ENCODE measurements around the gene TUBB6. TPM values are rescaled to one million over a fixed set of nuclear protein-coding genes. Genes with fewer than 3 reads are reported as not detected.
A peak's percentile ranks its signal among the peaks of the same experiment; 100 is the strongest.

TUBB6 gene
- total and polyA plus RNA-seq, 7 experiments from 2014 or later, result 0.70 to 16.5 (median 3.2) TPM

GRCh38 chr18:12302391-12303147 lies 5.5 kb upstream of the TUBB6 start:
- DNase-seq (no peak), ATAC-seq (no peak)
- no peak overlapping the region for H3K4me3 Mint-ChIP-seq
- Histone ChIP-seq H3K36me3 (ENCODE audit: control insufficient read depth in 2 of 3, insufficient read depth in 3 of 3, low read length in 3 of 3) (no peaks in the 10 kb centered on the region), H3K4me1 (ENCODE audit: control insufficient read depth in 2 of 2, insufficient read depth in 2 of 2, low read length in 2 of 2) (peaks cover 0 to 4% of the 10 kb centered on the region in 2 donors), H3K9me3 (ENCODE audit: control insufficient read depth in 2 of 3, low read length in 3 of 3) (no peaks in the 10 kb centered on the region), H3K27me3 (ENCODE audit: control insufficient read depth in 2 of 2, insufficient read depth in 2 of 2, low read length in 2 of 2) (no peaks in the 10 kb centered on the region), H3K4me3 (ENCODE audit: low read length) (no peak overlapping the region), H3K27ac (ENCODE audit: low read depth, low read length) (no peak overlapping the region)
- POLR2A ChIA-PET, result no interaction called here
- intact Hi-C loops (cut with micrococcal nuclease), result no loop called here
- peaks cover 33 to 46% (median 40%) of the 10 kb centered on the region in 5 donors for H3K27me3 Mint-ChIP-seq
- H3K9me3 Mint-ChIP-seq, result peaks cover 0 to 3% (median 0%) of the 10 kb centered on the region in 11 donors
- H3K36me3 Mint-ChIP-seq, result peaks cover 0 to 4% (median 0%) of the 10 kb centered on the region in 5 donors
- CTCF ChIA-PET, result no interaction called here
- peaks cover 4 to 12% (median 11%) of the 10 kb centered on the region in 7 donors for H3K4me1 Mint-ChIP-seq
- no peak overlapping the region for H3K27ac Mint-ChIP-seq

- Histone ChIP-seq H3K36me3 (ENCODE audit: control insufficient read depth in 2 of 3, insufficient read depth in 3 of 3, low read length in 3 of 3) (no peaks in the 10 kb centered on the region), H3K9me3 (ENCODE audit: control insufficient read depth in 2 of 3, low read length in 3 of 3) (no peaks in the 10 kb centered on the region), H3K4me3 (ENCODE audit: low read length) (no peak overlapping the region), H3K27me3 (ENCODE audit: control insufficient read depth in 2 of 2, insufficient read depth in 2 of 2, low read length in 2 of 2) (peaks cover 0 to 1% of the 10 kb centered on the region in 2 donors), H3K27ac (ENCODE audit: low read depth, low read length) (no peak overlapping the region), H3K4me1 (ENCODE audit: control insufficient read depth in 2 of 2, insufficient read depth in 2 of 2, low read length in 2 of 2) (peaks cover 0 to 4% of the 10 kb centered on the region in 2 donors)
- no peak for ATAC-seq
- peaks cover 0 to 4% (median 0%) of the 10 kb centered on the region in 5 donors for H3K36me3 Mint-ChIP-seq
- ChIA-PET CTCF (no interaction called here), POLR2A (no interaction called here)
- H3K9me3 Mint-ChIP-seq, result peaks cover 0 to 3% (median 1%) of the 10 kb centered on the region in 11 donors
- peak overlapping the region in 1 of 10 donors; percentile 42 for H3K4me3 Mint-ChIP-seq
- H3K27me3 Mint-ChIP-seq, result peaks cover 36 to 45% (median 40%) of the 10 kb centered on the region in 5 donors
- no peak for DNase-seq
- H3K4me1 Mint-ChIP-seq, result peaks cover 4 to 15% (median 12%) of the 10 kb centered on the region in 7 donors
- intact Hi-C loops (cut with micrococcal nuclease), result no loop called here
- H3K27ac Mint-ChIP-seq, result no peak overlapping the region
Measured at GRCh38 chr18:12304351-12305210, 3.5 kb upstream of the TUBB6 start.

GRCh38 chr18:12305211-12305610 lies 2.8 kb upstream of the TUBB6 start:
- H3K9me3 ChIP-seq (ENCODE audit: control insufficient read depth in 2 of 3, low read length in 3 of 3), result no peaks in the 10 kb centered on the region
- peaks cover 0 to 4% of the 10 kb centered on the region in 2 donors for H3K4me1 ChIP-seq (ENCODE audit: control insufficient read depth in 2 of 2, insufficient read depth in 2 of 2, low read length in 2 of 2)
- peaks cover 4 to 17% (median 12%) of the 10 kb centered on the region in 7 donors for H3K4me1 Mint-ChIP-seq
- peaks cover 38 to 49% (median 43%) of the 10 kb centered on the region in 5 donors for H3K27me3 Mint-ChIP-seq
- CTCF ChIA-PET, result no interaction called here
- DNase-seq (no peak), ATAC-seq (no peak)
- H3K27me3 ChIP-seq (ENCODE audit: control insufficient read depth in 2 of 2, insufficient read depth in 2 of 2, low read length in 2 of 2), result peaks cover 0 to 4% of the 10 kb centered on the region in 2 donors
- no peak overlapping the region for H3K4me3 ChIP-seq (ENCODE audit: low read length)
- peaks cover 0 to 6% (median 3%) of the 10 kb centered on the region in 11 donors for H3K9me3 Mint-ChIP-seq
- H3K27ac Mint-ChIP-seq, result no peak overlapping the region
- peak overlapping the region in 1 of 10 donors; percentile 42 for H3K4me3 Mint-ChIP-seq
- H3K36me3 Mint-ChIP-seq, result peaks cover 0 to 5% (median 0%) of the 10 kb centered on the region in 5 donors
- H3K27ac ChIP-seq (ENCODE audit: low read depth, low read length), result no peak overlapping the region
- H3K36me3 ChIP-seq (ENCODE audit: control insufficient read depth in 2 of 3, insufficient read depth in 3 of 3, low read length in 3 of 3), result no peaks in the 10 kb centered on the region
- POLR2A ChIA-PET, result no interaction called here
- intact Hi-C loops (cut with micrococcal nuclease), result no loop called here

GRCh38 chr18:12305930-12306629 lies 2.0 kb upstream of the TUBB6 start:
- Mint-ChIP-seq H3K4me3 (peak overlapping the region in 4 of 10 donors; percentile 36 to 82 (median 60)), H3K9me3 (peaks cover 0 to 13% (median 2%) of the 10 kb centered on the region in 11 donors), H3K4me1 (peaks cover 4 to 17% (median 12%) of the 10 kb centered on the region in 7 donors), H3K27me3 (peaks cover 35 to 50% (median 47%) of the 10 kb centered on the region in 5 donors), H3K27ac (no peak overlapping the region), H3K36me3 (peaks cover 0 to 10% (median 0%) of the 10 kb centered on the region in 5 donors)
- ATAC-seq, result no peak
- no peaks in the 10 kb centered on the region for H3K36me3 ChIP-seq (ENCODE audit: control insufficient read depth in 2 of 3, insufficient read depth in 3 of 3, low read length in 3 of 3)
- H3K4me3 ChIP-seq (ENCODE audit: low read length), result no peak overlapping the region
- intact Hi-C loops (cut with micrococcal nuclease), result no loop called here
- no peaks in the 10 kb centered on the region for H3K9me3 ChIP-seq (ENCODE audit: control insufficient read depth in 2 of 3, low read length in 3 of 3)
- POLR2A ChIA-PET, result no interaction called here
- no peak for DNase-seq
- CTCF ChIA-PET, result no interaction called here
- H3K27me3 ChIP-seq (ENCODE audit: control insufficient read depth in 2 of 2, insufficient read depth in 2 of 2, low read length in 2 of 2), result peaks cover 0 to 4% of the 10 kb centered on the region in 2 donors
- H3K27ac ChIP-seq (ENCODE audit: low read depth, low read length), result no peak overlapping the region
- H3K4me1 ChIP-seq (ENCODE audit: control insufficient read depth in 2 of 2, insufficient read depth in 2 of 2, low read length in 2 of 2), result peaks cover 0 to 4% of the 10 kb centered on the region in 2 donors

GRCh38 chr18:12306752-12307700 lies 1.0 kb upstream of the TUBB6 start:
- POLR2A ChIA-PET, result no interaction called here
- no peak overlapping the region for H3K4me3 ChIP-seq (ENCODE audit: low read length)
- H3K27me3 Mint-ChIP-seq, result peaks cover 35 to 59% (median 53%) of the 10 kb centered on the region in 5 donors

More at GRCh38 chr18:12306752-12307700, 1.0 kb upstream of the TUBB6 start:
- Histone ChIP-seq H3K4me1 (ENCODE audit: control insufficient read depth in 2 of 2, insufficient read depth in 2 of 2, low read length in 2 of 2) (peaks cover 0 to 4% of the 10 kb centered on the region in 2 donors), H3K9me3 (ENCODE audit: control insufficient read depth in 2 of 3, low read length in 3 of 3) (no peaks in the 10 kb centered on the region), H3K27ac (ENCODE audit: low read depth, low read length) (no peak overlapping the region), H3K36me3 (ENCODE audit: control insufficient read depth in 2 of 3, insufficient read depth in 3 of 3, low read length in 3 of 3) (no peaks in the 10 kb centered on the region), H3K27me3 (ENCODE audit: control insufficient read depth in 2 of 2, insufficient read depth in 2 of 2, low read length in 2 of 2) (peaks cover 0 to 4% of the 10 kb centered on the region in 2 donors)
- Mint-ChIP-seq H3K4me3 (peak overlapping the region; percentile 49 to 87 (median 68)), H3K9me3 (peaks cover 0 to 21% (median 6%) of the 10 kb centered on the region in 11 donors), H3K4me1 (peaks cover 4 to 17% (median 12%) of the 10 kb centered on the region in 7 donors), H3K36me3 (peaks cover 0 to 17% (median 0%) of the 10 kb centered on the region in 5 donors), H3K27ac (peak overlapping the region in 1 of 9 donors; percentile 74)
- ATAC-seq, result no peak
- CTCF ChIA-PET, result interaction anchor here (0.6 kb wide), 1 partner anchor 604 kb away, joined by 3 read pairs; no protein-coding TSS in a partner anchor
- intact Hi-C loops (cut with micrococcal nuclease), result no loop called here
- DNase-seq, result no peak
